H9 (cell line): Measurements from ENCODE around the gene ILDR2. TPM values are rescaled to one million over a fixed set of nuclear protein-coding genes. Genes with fewer than 3 reads are reported as not detected.

ENCODE experiments used
- DNase-seq: peaks from one replicate; pipeline ENCODE4 v3.0.0-alpha.2; 2017
- H2AFZ ChIP-seq: one replicate; pipeline ENCODE4 v1.6.1; 2013; ENCODE audit warnings: mild to moderate bottlenecking, low read length, control low read depth, moderate library complexity
- H2AK5ac ChIP-seq: 2 replicates; pipeline ENCODE4 v1.6.1; 2013; ENCODE audit warnings: low read length, control low read depth, mixed read lengths; ENCODE audit not compliant: insufficient read length
- H2BK120ac ChIP-seq: one replicate; pipeline ENCODE4 v1.6.1; 2013; ENCODE audit warnings: low read depth, mild to moderate bottlenecking, low read length, control low read depth, inconsistent platforms; ENCODE audit not compliant: poor library complexity, severe bottlenecking
- H2BK12ac ChIP-seq: 2 replicates; pipeline ENCODE4 v1.6.1; 2013; ENCODE audit warnings: low read length, control low read depth, mixed read lengths, low read depth; ENCODE audit not compliant: insufficient read length
- H2BK15ac ChIP-seq: 2 replicates; pipeline ENCODE4 v1.6.1; 2013; ENCODE audit warnings: low read depth, low read length, control low read depth
- H2BK20ac ChIP-seq: one replicate; pipeline ENCODE4 v1.6.1; 2013; ENCODE audit warnings: low read depth, mild to moderate bottlenecking, low read length, control low read depth, inconsistent platforms; ENCODE audit not compliant: poor library complexity, severe bottlenecking
- H2BK5ac ChIP-seq: 2 replicates; pipeline ENCODE4 v1.6.1; 2013; ENCODE audit warnings: low read length, control low read depth, mixed read lengths; ENCODE audit not compliant: insufficient read length
- H3K14ac ChIP-seq: 2 replicates; pipeline ENCODE4 v1.6.1; 2013; ENCODE audit warnings: low read length, control low read depth; ENCODE audit not compliant: insufficient read depth
- H3K18ac ChIP-seq: 2 replicates; pipeline ENCODE4 v1.6.1; 2013; ENCODE audit warnings: low read depth, mild to moderate bottlenecking, mixed read lengths, low read length, control low read depth; ENCODE audit not compliant: insufficient read length
- H3K23ac ChIP-seq: 2 replicates; pipeline ENCODE4 v1.6.1; 2013; ENCODE audit warnings: low read length, control low read depth, mixed read lengths, low read depth; ENCODE audit not compliant: insufficient read length
- H3K23me2 ChIP-seq: 2 replicates; pipeline ENCODE4 v1.6.1; 2013; ENCODE audit warnings: low read depth, mild to moderate bottlenecking, mixed read lengths, low read length, control low read depth; ENCODE audit not compliant: insufficient read length, poor library complexity, severe bottlenecking
- H3K27ac ChIP-seq: 2 replicates; pipeline ENCODE4 v1.5.1; 2013; ENCODE audit warnings: low read length, control low read depth, mixed read lengths, low read depth; ENCODE audit not compliant: insufficient read length
- H3K27me3 ChIP-seq: 2 replicates; pipeline ENCODE4 v1.6.1; 2013; ENCODE audit warnings: low read length, control low read depth, inconsistent platforms; ENCODE audit not compliant: insufficient read depth
- H3K4ac ChIP-seq: 2 replicates; pipeline ENCODE4 v1.6.1; 2013; ENCODE audit warnings: low read depth, mild to moderate bottlenecking, control low read depth, inconsistent platforms, low read length, moderate library complexity
- H3K4me1 ChIP-seq: 2 replicates; pipeline ENCODE4 v1.6.1; 2013; ENCODE audit warnings: low read length, control low read depth, inconsistent platforms; ENCODE audit not compliant: insufficient read depth
- H3K4me2 ChIP-seq: 2 replicates; pipeline ENCODE4 v1.6.1; 2013; ENCODE audit warnings: low read length, control low read depth, mixed read lengths; ENCODE audit not compliant: insufficient read length, insufficient read depth
- H3K56ac ChIP-seq: 2 replicates; pipeline ENCODE4 v1.6.1; 2013; ENCODE audit warnings: low read depth, mild to moderate bottlenecking, mixed read lengths, low read length, control low read depth; ENCODE audit not compliant: insufficient read length
- H3K79me1 ChIP-seq: 2 replicates; pipeline ENCODE4 v1.6.1; 2013; ENCODE audit warnings: low read depth, mild to moderate bottlenecking, moderate library complexity, low read length, control low read depth, inconsistent platforms; ENCODE audit not compliant: insufficient read depth, poor library complexity, severe bottlenecking
- H3K79me2 ChIP-seq: 2 replicates; pipeline ENCODE4 v1.6.1; 2013; ENCODE audit warnings: low read length, control low read depth, inconsistent platforms; ENCODE audit not compliant: insufficient read depth
- H3K9ac ChIP-seq: 2 replicates; pipeline ENCODE4 v1.6.1; 2013; ENCODE audit warnings: low read length, control low read depth, mixed read lengths; ENCODE audit not compliant: insufficient read length; ENCODE audit errors: extremely low read depth
- H3K9me3 ChIP-seq: one replicate; pipeline ENCODE4 v1.6.1; 2013; ENCODE audit warnings: low read depth, low read length, inconsistent platforms; ENCODE audit not compliant: control insufficient read depth
- H3T11ph ChIP-seq: one replicate; pipeline ENCODE4 v1.6.1; 2013; ENCODE audit warnings: mild to moderate bottlenecking, low read length, control low read depth, inconsistent platforms
- H4K20me1 ChIP-seq: one replicate; pipeline ENCODE4 v1.6.1; 2013; ENCODE audit not compliant: control insufficient read depth, insufficient read length, insufficient read depth
- H4K5ac ChIP-seq: 2 replicates; pipeline ENCODE4 v1.6.1; 2013; ENCODE audit warnings: low read depth, mild to moderate bottlenecking, mixed read lengths, low read length, control low read depth; ENCODE audit not compliant: insufficient read length
- H4K8ac ChIP-seq: replicated peaks from 2 replicates; pipeline ENCODE4 v1.6.1; 2013; ENCODE audit warnings: low read length, control low read depth, mixed read lengths, low read depth; ENCODE audit not compliant: insufficient read length
- H4K91ac ChIP-seq: 2 replicates; pipeline ENCODE4 v1.6.1; 2013; ENCODE audit warnings: low read depth, mild to moderate bottlenecking, moderate library complexity, mixed read lengths, low read length, control low read depth; ENCODE audit not compliant: insufficient read length
- H3K27ac Mint-ChIP-seq, 3 experiments: 2 replicates in 2 of 3; 3 replicates in 1 of 3; pipeline ENCODE4 v1.8.0; 2020 to 2021; ENCODE audit warnings: mixed read lengths in 3 of 3, mild to moderate bottlenecking in 1 of 3, moderate library complexity in 1 of 3
- H3K27me3 Mint-ChIP-seq: 2 replicates; pipeline ENCODE4 v1.8.0; 2021; ENCODE audit warnings: low read depth, mild to moderate bottlenecking, moderate library complexity, mixed read lengths
- H3K36me3 Mint-ChIP-seq, 3 experiments: 2 replicates in 2 of 3; 3 replicates in 1 of 3; pipeline ENCODE4 v1.8.0; 2020 to 2021; ENCODE audit warnings: low read depth in 3 of 3, mixed read lengths in 3 of 3; ENCODE audit not compliant: insufficient read depth in 1 of 3
- H3K4me1 Mint-ChIP-seq, 2 experiments: 2 replicates each; pipeline ENCODE4 v1.8.0; 2020; ENCODE audit warnings: mixed read lengths in 2 of 2
- H3K4me3 Mint-ChIP-seq, 2 experiments: 2 replicates in 1 of 2; 3 replicates in 1 of 2; pipeline ENCODE4 v1.8.0; 2020 to 2021; ENCODE audit warnings: mild to moderate bottlenecking in 2 of 2, mixed read lengths in 2 of 2, moderate library complexity in 1 of 2
- H3K9me3 Mint-ChIP-seq, 2 experiments: 2 replicates in 1 of 2; 3 replicates in 1 of 2; pipeline ENCODE4 v1.8.0; 2020; ENCODE audit warnings: mild to moderate bottlenecking in 2 of 2, mixed read lengths in 2 of 2, moderate library complexity in 1 of 2
- WGBS: extraction: QIAGEN DNeasy Blood & Tissue Kit; methylation state at CpG from one replicate; pipeline ENCODE4 v1.1.7; 2013; ENCODE audit warnings: missing lambda C conversion rate, low lambda C conversion rate, mixed read lengths; ENCODE audit not compliant: insufficient read length; ENCODE audit errors: extremely low coverage; 5-methylcytosine and 5-hydroxymethylcytosine counted together
- total RNA-seq: library from RNA; stranded (reverse); gene quantifications from 2 replicates; pipeline ENCODE4 v1.2.1, GENCODE V29; 2021
- TF ChIP-seq, protein P1 (sequence below): fragments of 200-600 bp; sonication (generic); conservative IDR thresholded peaks from 3 replicates; pipeline ENCODE4 v1.8.0; 2021; ENCODE audit warnings: antibody characterized with exemption, mild to moderate bottlenecking

The ILDR2 gene
- total RNA-seq, 1 experiment from 2014 or later = 1.1 TPM

DNA sequence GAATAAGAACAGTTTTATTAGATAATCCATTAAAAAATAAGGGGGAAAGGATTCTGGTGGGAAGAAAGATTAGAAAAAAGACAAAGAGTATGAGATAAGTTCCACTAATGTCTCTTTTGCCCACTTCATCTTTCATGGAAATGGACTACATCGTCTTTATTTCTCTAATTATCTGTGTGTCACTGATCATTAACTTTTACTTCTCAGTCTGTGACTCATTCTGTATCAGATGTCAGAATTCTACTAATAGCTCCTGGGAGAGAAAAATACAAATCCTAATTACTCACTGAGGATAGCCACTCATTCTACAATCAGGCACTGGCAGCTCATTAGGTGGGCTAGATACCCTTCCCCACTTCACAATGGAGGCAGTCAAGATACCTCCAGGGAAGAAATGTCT, 41.7 kb downstream of the ILDR2 start:
- Histone ChIP-seq H3K9ac (no peak overlapping the region), H3K27ac (no peak overlapping the region), H3K27me3 (no peaks in the 10 kb centered on the region), H2AK5ac (no peak overlapping the region), H3K9me3 (no peaks in the 10 kb centered on the region), H3K79me2 (no peaks in the 10 kb centered on the region), H4K91ac (no peak overlapping the region), H4K20me1 (no peaks in the 10 kb centered on the region), H4K5ac (no peak overlapping the region), H3K79me1 (no peaks in the 10 kb centered on the region), H3K4ac (no peak overlapping the region), H2BK120ac (no peak overlapping the region), H3K4me1 (peaks cover 2% of the 10 kb centered on the region; the same call in 1 of the 2 replicates), H3K23ac (no peak overlapping the region), H3T11ph (no peak overlapping the region), H3K56ac (no peak overlapping the region), H2BK5ac (no peak overlapping the region), H2AFZ (no peak overlapping the region), H2BK12ac (no peak overlapping the region), H2BK20ac (no peak overlapping the region), H3K23me2 (no peaks in the 10 kb centered on the region), H4K8ac (no peak overlapping the region), H3K4me2 (no peak overlapping the region), H2BK15ac (no peak overlapping the region), H3K18ac (no peak overlapping the region), H3K14ac (no peak overlapping the region)
- Mint-ChIP-seq H3K4me1 (peaks cover 9 to 16% of the 10 kb centered on the region in 2 experiments), H3K4me3 (no peak overlapping the region), H3K27ac (no peak overlapping the region), H3K9me3 (no peaks in the 10 kb centered on the region), H3K27me3 (no peaks in the 10 kb centered on the region; the same call in none of the 2 replicates), H3K36me3 (no peaks in the 10 kb centered on the region; a peak in 1 of 7 replicates)
- TF ChIP-seq, protein P1, sequence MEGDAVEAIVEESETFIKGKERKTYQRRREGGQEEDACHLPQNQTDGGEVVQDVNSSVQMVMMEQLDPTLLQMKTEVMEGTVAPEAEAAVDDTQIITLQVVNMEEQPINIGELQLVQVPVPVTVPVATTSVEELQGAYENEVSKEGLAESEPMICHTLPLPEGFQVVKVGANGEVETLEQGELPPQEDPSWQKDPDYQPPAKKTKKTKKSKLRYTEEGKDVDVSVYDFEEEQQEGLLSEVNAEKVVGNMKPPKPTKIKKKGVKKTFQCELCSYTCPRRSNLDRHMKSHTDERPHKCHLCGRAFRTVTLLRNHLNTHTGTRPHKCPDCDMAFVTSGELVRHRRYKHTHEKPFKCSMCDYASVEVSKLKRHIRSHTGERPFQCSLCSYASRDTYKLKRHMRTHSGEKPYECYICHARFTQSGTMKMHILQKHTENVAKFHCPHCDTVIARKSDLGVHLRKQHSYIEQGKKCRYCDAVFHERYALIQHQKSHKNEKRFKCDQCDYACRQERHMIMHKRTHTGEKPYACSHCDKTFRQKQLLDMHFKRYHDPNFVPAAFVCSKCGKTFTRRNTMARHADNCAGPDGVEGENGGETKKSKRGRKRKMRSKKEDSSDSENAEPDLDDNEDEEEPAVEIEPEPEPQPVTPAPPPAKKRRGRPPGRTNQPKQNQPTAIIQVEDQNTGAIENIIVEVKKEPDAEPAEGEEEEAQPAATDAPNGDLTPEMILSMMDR = no peak
- no peak for DNase-seq
- WGBS = no CpG with 5 or more reads among the region's 1 CpG
